GM18517 (cell line): ENCODE measurements around the gene ENOX1.

ENCODE experiments used
- ATAC-seq: cut with Tn5 transposase; IDR thresholded peaks from one replicate; pipeline ENCODE4 v1.9.1; 2021; ENCODE audit warnings: mild to moderate bottlenecking, moderate library complexity; ENCODE audit not compliant: unreplicated experiment

ENOX1 gene

GRCh38 chr13:43232144-43232872 lies 554.5 kb downstream of the ENOX1 start:
- ATAC-seq: no peak

DNA sequence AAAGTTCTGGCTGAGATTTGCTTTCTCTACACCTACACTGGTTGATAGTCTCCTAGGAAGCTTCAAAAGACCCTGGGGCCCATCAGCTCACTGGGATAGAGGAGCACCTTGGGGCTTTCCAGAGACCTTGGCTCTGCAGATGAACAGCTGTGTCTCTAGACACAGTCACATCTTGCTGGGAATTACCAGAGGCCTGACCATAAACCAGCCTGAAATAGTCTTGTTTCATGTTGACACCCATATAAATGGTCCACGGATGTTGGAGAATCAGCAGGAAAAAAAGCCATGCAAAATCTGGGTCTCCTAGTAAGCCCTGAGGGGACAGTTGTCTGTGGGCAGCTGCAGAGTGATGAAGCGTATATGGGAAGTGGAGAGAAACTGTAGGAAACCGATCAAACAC lies 555.8 kb downstream of the ENOX1 start:
- ATAC-seq: no peak

DNA sequence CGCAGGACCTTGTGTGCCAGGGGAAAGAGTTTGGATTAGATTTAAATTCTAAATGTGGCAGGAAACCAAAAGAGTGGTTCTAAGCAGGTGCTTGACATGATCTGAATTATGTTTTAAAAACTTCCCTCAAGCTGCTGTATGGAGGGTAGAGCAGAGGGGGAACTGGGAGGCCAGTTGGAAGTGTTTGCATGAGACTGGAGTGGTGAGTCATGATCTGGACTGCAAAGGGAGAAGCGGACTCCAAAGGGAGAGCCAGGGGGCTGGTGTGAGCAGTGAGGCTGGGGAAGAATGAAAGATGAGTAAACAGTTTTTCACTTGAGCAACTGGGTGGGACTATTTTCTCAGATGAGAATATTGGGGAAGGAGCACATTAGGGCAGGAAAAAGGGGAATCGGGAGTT lies 557.3 kb downstream of the ENOX1 start:
- no peak for ATAC-seq

DNA sequence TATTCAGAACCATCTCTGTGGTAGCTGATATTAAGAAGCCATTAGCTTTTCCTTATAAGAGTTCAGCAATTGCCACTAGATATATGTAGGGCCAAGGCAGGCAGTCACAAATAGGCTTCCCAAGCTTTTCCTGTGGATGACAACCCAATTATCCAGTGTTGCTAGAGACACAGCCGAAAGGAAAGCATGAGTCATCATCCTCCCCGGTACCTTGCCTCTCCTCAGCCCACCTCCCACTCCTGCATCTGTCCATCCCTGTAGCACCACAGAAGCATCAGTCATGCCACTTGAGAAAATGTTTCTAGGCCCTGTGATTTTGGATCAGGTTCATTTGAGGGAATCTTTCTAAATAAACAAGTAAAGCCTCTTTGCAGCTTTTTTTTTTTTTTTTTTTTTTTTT lies 559.1 kb downstream of the ENOX1 start:
- no peak for ATAC-seq

DNA sequence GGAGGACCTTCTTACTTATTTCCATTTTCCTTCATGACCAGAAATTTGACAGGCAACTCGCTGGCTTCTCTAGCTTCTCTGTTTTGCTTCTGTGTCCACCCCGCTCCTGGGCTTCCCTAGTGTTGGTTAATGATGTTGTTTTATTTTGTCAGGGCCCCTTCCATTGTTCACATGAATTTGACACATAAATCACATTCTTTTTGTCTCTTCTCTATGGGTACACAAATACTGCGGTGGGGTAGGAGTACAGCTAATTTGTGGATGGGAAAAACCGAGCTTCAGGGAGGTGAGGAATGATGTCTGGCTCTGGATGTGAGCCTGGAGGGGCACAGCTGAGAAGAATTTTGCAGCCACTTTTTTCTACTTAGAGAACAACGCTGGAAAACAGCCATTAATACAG lies 563.6 kb downstream of the ENOX1 start:
- ATAC-seq: no peak

DNA sequence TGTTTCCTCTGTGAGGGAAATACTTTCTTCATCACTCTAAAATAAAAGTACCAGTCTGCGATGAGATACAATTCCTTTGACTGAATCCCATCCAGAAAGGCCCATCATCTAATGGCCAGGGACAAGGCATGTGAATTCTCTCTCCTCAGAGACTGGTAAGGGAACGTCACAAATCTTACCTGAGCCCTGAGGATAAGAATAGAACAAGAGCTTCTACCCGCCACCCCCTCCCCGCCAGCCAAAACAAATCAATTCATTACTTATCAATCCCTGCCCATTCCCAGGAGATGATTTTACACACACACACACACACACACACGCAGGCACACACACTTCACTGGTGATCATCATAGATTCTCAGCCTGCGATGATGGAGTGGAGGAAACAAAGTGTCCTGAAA lies 564.7 kb downstream of the ENOX1 start:
- no peak for ATAC-seq

- ATAC-seq: no peak
Observed at GRCh38 chr13:43221611-43222010, 565.2 kb downstream of the ENOX1 start.

DNA sequence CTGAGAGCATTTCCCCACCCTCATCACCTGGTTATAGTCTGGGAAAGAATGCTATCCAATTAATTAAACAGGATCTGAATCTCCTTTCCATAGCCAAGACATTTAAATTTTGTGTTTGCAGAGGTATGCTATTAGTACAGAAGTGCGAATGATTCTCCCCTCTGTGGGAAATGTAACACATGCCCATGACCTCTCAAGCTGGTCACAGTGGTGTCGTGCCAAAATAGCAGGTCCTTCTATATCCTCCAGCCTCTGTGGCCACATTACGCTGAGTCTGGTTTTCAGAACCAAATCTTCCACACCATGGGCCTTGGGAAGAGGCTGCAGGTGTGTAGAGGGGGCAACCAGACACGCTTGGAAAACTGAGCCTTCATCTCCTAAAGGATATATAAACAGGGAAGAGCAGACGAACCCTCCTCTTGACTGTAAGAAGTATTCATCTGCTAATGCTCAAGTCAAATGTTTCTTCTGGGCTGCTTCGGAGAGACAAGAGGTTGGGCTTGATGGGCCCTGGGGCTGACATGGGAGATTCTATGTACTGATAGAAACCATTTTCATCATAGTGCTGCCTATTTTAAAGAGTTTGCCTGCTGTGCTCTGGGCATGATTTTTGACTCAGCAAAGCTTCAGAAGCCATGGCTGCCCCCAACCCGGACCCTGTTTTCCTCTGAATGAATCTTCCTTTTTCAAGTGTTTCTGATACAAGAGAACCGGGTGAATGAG lies 565.7 kb downstream of the ENOX1 start:
- ATAC-seq: no peak

GRCh38 chr13:43214124-43214523 lies 572.6 kb downstream of the ENOX1 start:
- ATAC-seq: no peak

DNA sequence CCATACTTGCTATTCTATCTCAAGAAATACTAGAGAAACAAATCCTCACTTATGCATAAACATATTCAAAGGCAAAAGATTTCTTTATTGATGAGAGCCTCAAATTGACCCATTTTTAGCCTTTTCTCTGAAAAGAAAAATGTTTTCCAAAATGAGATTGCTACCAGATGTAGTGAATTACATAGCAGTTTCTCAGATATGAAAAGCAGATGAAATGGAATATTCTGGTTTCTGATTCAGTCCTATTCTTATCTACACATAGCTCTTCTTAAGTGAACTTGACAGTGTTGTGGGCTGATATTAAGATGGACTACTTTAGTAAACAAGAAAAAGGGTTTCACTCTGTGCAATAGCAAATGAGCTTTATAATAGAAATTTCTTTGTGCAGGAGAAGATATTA lies 579.9 kb downstream of the ENOX1 start:
- ATAC-seq: no peak

DNA sequence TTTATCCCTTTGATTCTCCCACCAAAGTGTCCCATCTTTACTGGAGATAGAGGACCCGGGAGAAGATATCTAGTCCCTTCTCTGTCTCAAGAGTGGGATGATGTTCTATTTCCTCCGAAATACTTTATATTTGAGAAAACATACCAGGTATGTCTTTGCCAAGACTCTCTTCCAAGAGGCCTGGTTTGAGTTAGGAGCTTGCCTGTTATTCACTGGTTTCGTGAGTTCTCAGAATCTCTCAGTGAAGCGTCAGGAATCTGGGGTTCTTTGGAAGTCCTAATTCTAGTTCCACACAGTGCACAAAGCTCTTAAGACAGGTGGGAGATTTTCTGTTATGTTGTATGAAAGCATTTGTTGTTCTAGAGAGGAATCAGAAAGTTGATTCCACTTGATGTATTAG lies 581.4 kb downstream of the ENOX1 start:
- no peak for ATAC-seq

- ATAC-seq: no peak
Observed at GRCh38 chr13:43204591-43204990, 582.2 kb downstream of the ENOX1 start.

DNA sequence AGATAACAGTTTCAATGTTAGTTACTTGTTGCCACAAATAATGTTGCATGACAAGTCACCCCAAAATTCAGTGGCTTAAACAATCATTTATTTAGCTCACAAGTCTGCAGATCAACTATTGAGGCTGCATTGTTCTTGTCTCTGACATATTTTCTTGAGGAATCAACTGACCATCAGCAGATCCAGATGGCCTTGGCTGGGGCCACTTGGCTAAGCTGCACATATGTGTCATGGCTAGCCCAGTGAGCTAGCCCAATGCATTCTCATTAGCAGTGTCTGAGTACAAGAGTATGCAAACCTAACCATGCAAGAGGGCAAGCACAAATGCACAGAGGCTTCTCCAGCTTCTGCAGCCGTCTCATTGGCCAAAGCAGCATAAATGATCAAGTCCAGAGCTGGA lies 583.0 kb downstream of the ENOX1 start:
- ATAC-seq: no peak

- no peak for ATAC-seq
Observed at GRCh38 chr13:43200736-43201135, 586.0 kb downstream of the ENOX1 start.

DNA sequence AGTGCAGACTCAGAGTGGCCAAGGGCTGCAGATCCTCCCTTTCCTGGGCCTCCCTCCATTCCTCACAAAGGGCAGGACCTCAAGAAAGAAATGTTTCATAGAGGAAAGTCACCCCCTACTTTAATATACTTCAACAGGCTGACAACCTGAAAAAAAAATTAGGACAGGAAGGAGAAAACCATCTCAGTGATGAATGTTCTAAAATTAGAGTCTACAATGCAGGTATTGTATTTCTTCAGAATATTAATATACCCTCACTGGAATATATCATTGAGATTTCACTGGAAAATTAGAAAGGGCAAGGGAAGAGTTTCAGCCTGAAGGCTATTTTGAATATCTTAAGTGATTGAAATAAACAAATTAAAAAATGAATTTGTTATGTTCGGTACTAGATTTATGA lies 586.5 kb downstream of the ENOX1 start:
- no peak for ATAC-seq

DNA sequence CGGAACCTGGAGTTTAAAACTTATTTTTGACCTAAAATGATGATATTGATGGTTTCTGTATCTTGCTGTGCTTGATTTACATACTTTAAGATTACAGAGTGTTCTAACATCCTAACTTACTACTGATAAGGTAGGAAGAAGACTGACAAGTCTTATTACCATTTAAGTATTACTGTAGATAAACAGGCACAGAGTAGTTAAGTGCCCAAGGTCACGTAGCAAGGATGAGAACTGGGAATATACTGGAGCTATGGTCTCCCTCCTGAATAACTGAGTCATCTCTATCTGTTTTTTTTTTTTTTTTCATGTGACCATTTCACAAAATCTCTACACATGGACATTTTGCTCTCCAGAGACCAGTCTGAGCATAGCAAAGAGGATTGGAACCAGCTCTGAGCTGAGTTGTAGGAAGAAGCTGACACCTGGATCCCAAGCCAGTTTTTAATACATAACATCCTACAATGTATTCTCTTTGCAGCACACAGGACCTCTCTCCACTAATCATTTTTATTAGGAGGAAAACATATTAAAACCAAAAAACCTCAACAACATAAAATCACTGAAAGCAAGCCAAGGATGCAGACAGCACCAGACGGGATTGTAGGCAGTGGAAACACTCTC lies 589.9 kb downstream of the ENOX1 start:
- no peak for ATAC-seq

GRCh38 chr13:43196086-43196621 lies 590.6 kb downstream of the ENOX1 start:
- no peak for ATAC-seq

DNA sequence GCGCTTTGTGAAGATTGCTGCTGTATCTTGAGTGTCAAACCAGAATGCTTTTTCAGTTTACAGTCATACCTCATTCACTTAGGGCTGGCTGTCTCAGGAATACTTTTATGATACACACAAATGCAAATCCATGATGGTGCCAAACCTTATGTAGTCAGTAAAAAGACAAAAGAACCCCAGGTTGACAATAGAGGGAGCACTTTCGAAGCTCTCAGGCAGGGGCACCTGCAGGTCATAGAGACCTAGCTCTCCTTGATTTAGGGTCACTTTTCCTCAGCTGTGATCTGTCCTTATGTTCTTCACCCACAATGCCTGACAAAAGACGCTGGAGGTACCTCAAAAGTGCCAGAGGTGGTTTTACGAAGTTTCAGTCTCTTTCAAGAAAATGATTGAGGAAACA lies 591.2 kb downstream of the ENOX1 start:
- no peak for ATAC-seq

DNA sequence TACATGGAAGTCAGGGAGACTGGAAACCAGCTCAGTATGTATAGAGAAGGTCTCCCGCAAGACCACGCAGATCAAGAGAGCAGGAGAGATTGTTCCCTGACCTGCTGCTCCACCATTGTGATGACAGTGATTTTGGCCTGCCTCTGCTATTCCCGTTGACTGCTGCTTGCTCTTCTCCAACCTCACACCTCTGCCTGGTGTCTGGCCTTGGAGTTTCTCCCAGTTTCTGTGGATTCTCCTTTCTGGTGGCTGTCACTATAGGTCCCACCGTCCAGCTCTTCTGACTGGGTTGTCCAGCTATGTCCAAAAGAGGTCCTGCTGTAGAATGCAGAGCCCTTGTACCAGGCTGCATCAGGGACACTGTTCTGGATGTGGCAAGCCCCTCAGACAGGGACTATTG lies 591.7 kb downstream of the ENOX1 start:
- ATAC-seq: no peak

- no peak for ATAC-seq
Observed at GRCh38 chr13:43193789-43194420, 592.9 kb downstream of the ENOX1 start.

- no peak for ATAC-seq
Observed at GRCh38 chr13:43191546-43191945, 595.2 kb downstream of the ENOX1 start.
